Measurements from ENCODE around the gene SLC6A9.

SLC6A9 gene

DNA sequence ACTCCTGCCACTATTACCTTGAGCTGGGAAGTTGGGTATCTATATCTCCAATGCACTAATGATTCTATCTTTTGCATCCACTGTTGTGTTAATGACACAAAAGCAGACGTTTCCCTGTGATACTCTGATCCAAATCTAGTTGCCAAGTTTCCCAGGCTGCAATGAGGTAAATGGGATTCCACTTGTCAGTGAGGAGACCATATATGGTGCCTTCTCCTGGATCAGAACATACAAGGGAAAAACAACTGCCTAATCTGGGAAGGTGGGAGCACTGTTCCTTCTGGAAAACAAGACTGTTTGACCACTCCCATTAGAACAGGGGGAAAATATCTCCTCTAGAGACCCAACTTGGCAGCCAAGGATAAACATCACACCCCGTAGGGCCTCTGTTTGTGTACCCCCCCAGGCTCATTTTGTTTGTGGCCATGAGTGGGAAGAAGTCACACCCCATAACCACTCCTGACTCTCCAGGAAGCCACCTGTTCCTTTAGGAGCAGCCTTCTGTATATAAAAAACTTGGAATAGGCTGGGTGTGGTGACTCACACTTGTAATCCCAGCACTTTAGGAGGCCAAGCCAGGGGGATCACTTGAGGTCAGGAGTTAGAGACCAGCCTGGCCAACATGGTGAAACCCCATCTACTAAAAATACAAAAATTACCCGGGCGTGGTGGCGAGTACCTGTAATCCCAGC is 28.5 kb upstream of the SLC6A9 start:
- ChIA-PET CTCF (no interaction called here), POLR2A (no interaction called here)
- no peak for TF ChIP-seq FOXK2 (IDR thresholded peaks at IDR 0.05)
- TF ChIP-seq ARNT (IDR thresholded peaks at IDR 0.05): no peak
- TF ChIP-seq HDGF (IDR thresholded peaks at IDR 0.05; ENCODE audit: borderline replicate concordance): no peak
- no peak for TF ChIP-seq ZNF384 (IDR thresholded peaks at IDR 0.05)
- no peak for TF ChIP-seq LEF1 (IDR thresholded peaks at IDR 0.05; ENCODE audit: borderline replicate concordance)
- no peak for TF ChIP-seq FOXA1 (IDR thresholded peaks at IDR 0.05)
- TF ChIP-seq FOXM1 (IDR thresholded peaks at IDR 0.05; ENCODE audit: borderline replicate concordance): no peak
- TF ChIP-seq ELF4 (IDR thresholded peaks at IDR 0.05): no peak
- no peak for TF ChIP-seq SP1 (IDR thresholded peaks at IDR 0.05)
- TF ChIP-seq SUZ12 (IDR thresholded peaks at IDR 0.05): no peak
- TF ChIP-seq L3MBTL2 (conservative IDR thresholded peaks at IDR 0.05): no peak
- no peak for TF ChIP-seq PKNOX1 (IDR thresholded peaks at IDR 0.05)
- no peak for TF ChIP-seq BHLHE40 (IDR thresholded peaks at IDR 0.05; ENCODE audit: borderline replicate concordance)
- no peak for TF ChIP-seq CTBP1 (IDR thresholded peaks at IDR 0.05; ENCODE audit: borderline replicate concordance)
- TF ChIP-seq NFRKB (IDR thresholded peaks at IDR 0.05): no peak
- TF ChIP-seq TARDBP (IDR thresholded peaks at IDR 0.05): no peak
- no peak for DNase-seq (ENCODE audit: extremely low spot score)

DNA sequence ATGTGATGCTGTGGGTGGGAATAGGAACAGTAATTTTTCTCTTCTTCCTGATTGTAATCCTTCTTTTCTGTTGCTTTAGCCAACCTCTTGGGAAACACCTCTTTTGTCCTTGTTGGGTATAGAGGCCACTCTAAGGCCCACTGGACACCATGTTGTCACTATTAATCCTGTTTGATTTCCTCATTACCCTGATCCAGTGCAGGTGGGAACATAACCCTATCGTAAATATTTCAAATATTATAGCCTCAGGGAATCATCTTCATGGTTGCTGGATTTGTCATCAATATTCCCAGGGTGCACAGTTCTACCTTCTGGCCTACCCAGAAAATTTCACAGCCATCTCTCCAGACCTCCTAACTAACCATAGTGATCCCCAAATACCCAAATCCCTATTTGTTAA is 27.9 kb upstream of the SLC6A9 start:
- no peak for DNase-seq (ENCODE audit: extremely low spot score)
- ChIA-PET POLR2A (no interaction called here), CTCF (no interaction called here)
- TF ChIP-seq NFRKB (IDR thresholded peaks at IDR 0.05) (no peak), SP1 (IDR thresholded peaks at IDR 0.05) (no peak), SUZ12 (IDR thresholded peaks at IDR 0.05) (no peak), ARNT (IDR thresholded peaks at IDR 0.05) (no peak), BHLHE40 (IDR thresholded peaks at IDR 0.05; ENCODE audit: borderline replicate concordance) (no peak), HDGF (IDR thresholded peaks at IDR 0.05; ENCODE audit: borderline replicate concordance) (no peak), FOXM1 (IDR thresholded peaks at IDR 0.05; ENCODE audit: borderline replicate concordance) (no peak)

GRCh38 chr1:44057293-44057692 is 26.0 kb upstream of the SLC6A9 start:
- ChIA-PET POLR2A (no interaction called here), CTCF (interaction anchor here (0.6 to 2.7 kb wide), 2 partner anchors 9 to 58 kb away, joined by 3 to 15 read pairs; no protein-coding TSS in a partner anchor)
- TF ChIP-seq ELF4 (IDR thresholded peaks at IDR 0.05) (no peak), TARDBP (IDR thresholded peaks at IDR 0.05) (no peak), HDGF (IDR thresholded peaks at IDR 0.05; ENCODE audit: borderline replicate concordance) (no peak), PKNOX1 (IDR thresholded peaks at IDR 0.05) (no peak), NFRKB (IDR thresholded peaks at IDR 0.05) (no peak), SP1 (IDR thresholded peaks at IDR 0.05) (no peak), LEF1 (IDR thresholded peaks at IDR 0.05; ENCODE audit: borderline replicate concordance) (no peak), CTBP1 (IDR thresholded peaks at IDR 0.05; ENCODE audit: borderline replicate concordance) (no peak), BHLHE40 (IDR thresholded peaks at IDR 0.05; ENCODE audit: borderline replicate concordance) (no peak), ARNT (IDR thresholded peaks at IDR 0.05) (no peak), FOXA1 (IDR thresholded peaks at IDR 0.05) (no peak), SUZ12 (IDR thresholded peaks at IDR 0.05) (no peak)
- DNase-seq (ENCODE audit: extremely low spot score): no peak

DNA sequence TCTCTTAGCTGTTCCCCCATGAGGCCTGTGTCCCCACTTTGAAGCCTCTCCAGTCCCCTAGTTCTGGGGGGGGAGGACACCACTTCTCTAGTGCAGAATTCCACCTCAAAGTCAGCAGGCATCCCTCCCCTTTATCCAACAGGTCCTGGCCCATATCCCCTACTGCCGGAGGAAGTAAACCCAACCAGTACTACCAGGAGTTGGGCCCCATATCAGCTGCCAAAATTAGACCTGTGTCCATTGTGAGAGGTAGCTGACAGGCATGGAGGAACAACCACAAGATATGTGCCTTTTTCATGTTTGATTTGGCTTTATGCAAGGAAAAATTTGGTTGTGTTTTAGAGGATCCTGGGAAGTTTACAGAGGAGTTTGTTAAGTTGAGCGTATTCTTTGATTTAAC is 22.1 kb upstream of the SLC6A9 start:
- ChIA-PET CTCF (no interaction called here), POLR2A (no interaction called here)
- no peak for DNase-seq (ENCODE audit: extremely low spot score)
- TF ChIP-seq L3MBTL2 (conservative IDR thresholded peaks at IDR 0.05) (no peak), SP1 (IDR thresholded peaks at IDR 0.05) (no peak), FOXM1 (IDR thresholded peaks at IDR 0.05; ENCODE audit: borderline replicate concordance) (no peak), FOXK2 (IDR thresholded peaks at IDR 0.05) (no peak), ELF4 (IDR thresholded peaks at IDR 0.05) (no peak), BHLHE40 (IDR thresholded peaks at IDR 0.05; ENCODE audit: borderline replicate concordance) (no peak), TARDBP (IDR thresholded peaks at IDR 0.05) (no peak), SUZ12 (IDR thresholded peaks at IDR 0.05) (no peak), CTBP1 (IDR thresholded peaks at IDR 0.05; ENCODE audit: borderline replicate concordance) (no peak), ZNF384 (IDR thresholded peaks at IDR 0.05) (no peak), ARNT (IDR thresholded peaks at IDR 0.05) (no peak), HDGF (IDR thresholded peaks at IDR 0.05; ENCODE audit: borderline replicate concordance) (no peak), FOXA1 (IDR thresholded peaks at IDR 0.05) (no peak), LEF1 (IDR thresholded peaks at IDR 0.05; ENCODE audit: borderline replicate concordance) (no peak), NFRKB (IDR thresholded peaks at IDR 0.05) (no peak), PKNOX1 (IDR thresholded peaks at IDR 0.05) (no peak)

- POLR2A ChIA-PET: no interaction called here
- TF ChIP-seq FOXK2 (IDR thresholded peaks at IDR 0.05) (no peak), SUZ12 (IDR thresholded peaks at IDR 0.05) (no peak), LEF1 (IDR thresholded peaks at IDR 0.05; ENCODE audit: borderline replicate concordance) (no peak), BHLHE40 (IDR thresholded peaks at IDR 0.05; ENCODE audit: borderline replicate concordance) (no peak), HDGF (IDR thresholded peaks at IDR 0.05; ENCODE audit: borderline replicate concordance) (no peak), FOXM1 (IDR thresholded peaks at IDR 0.05; ENCODE audit: borderline replicate concordance) (no peak), TARDBP (IDR thresholded peaks at IDR 0.05) (no peak), SP1 (IDR thresholded peaks at IDR 0.05) (no peak), PKNOX1 (IDR thresholded peaks at IDR 0.05) (no peak), CTBP1 (IDR thresholded peaks at IDR 0.05; ENCODE audit: borderline replicate concordance) (no peak), FOXA1 (IDR thresholded peaks at IDR 0.05) (no peak), ZNF384 (IDR thresholded peaks at IDR 0.05) (no peak), ELF4 (IDR thresholded peaks at IDR 0.05) (no peak), L3MBTL2 (conservative IDR thresholded peaks at IDR 0.05) (no peak), NFRKB (IDR thresholded peaks at IDR 0.05) (no peak), ARNT (IDR thresholded peaks at IDR 0.05) (no peak)
- CTCF ChIA-PET: no interaction called here
- no peak for DNase-seq (ENCODE audit: extremely low spot score)
Measured at GRCh38 chr1:44050261-44050660, 19.0 kb upstream of the SLC6A9 start.
